Adipose tissue (tissue), 3 donors: Measurements from ENCODE around the gene RABEP1. TPM values are rescaled to one million over a fixed set of nuclear protein-coding genes. Genes with fewer than 3 reads are reported as not detected.
"Not testable (repeated sequence)": the region's sequence is repeated elsewhere in the genome, so short reads cannot be mapped to it uniquely, and the experiment has no call there.

Source experiments
- H3K27ac ChIP-seq: one replicate; pipeline ENCODE4 v1.5.1; 2013; ENCODE audit warnings: low read depth, low read length
- WGBS, 3 donors: extraction: QIAGEN DNeasy Blood & Tissue Kit; methylation state at CpG; one replicate each; pipeline ENCODE4 v1.1.7; 2013; 5-methylcytosine and 5-hydroxymethylcytosine counted together
- polyA plus RNA-seq, 3 donors: library from polyadenylated mRNA; stranded (reverse); fragments of 200-250 nt; gene quantifications; one replicate each; pipeline ENCODE4 v1.2.3, GENCODE V29; 2013
- donor health status: healthy with polysubstance abuse.
- donor health status: Bipolar disorder and iron deficiency.
- donor health status: healthy.

The RABEP1 gene
- polyA plus RNA-seq, 3 donors = 7.9 to 31.4 (median 23.8) TPM

DNA sequence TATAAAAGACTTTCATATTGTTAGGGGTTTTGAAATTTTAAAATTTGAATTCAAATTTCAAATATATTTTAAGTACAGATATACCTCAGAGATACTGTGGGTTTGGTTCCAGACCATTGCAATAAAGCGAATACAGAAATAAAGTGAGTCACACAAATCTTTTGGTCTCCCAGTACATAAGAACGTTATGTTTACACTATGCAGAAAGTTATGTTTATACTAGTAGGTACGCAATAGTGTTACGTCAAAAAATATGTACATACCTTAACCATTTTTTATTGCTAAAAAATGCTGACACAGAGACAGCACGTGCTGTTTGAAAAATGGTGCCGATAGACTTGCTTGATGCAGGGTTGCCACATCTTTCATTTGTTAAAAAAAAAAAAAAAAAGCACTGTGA lies 117.7 kb downstream of the RABEP1 start:
- no peak overlapping the region for H3K27ac ChIP-seq
- 87 to 94% (median 89%) methylated on average over 6 of the region's 6 CpGs for WGBS, 3 donors

DNA sequence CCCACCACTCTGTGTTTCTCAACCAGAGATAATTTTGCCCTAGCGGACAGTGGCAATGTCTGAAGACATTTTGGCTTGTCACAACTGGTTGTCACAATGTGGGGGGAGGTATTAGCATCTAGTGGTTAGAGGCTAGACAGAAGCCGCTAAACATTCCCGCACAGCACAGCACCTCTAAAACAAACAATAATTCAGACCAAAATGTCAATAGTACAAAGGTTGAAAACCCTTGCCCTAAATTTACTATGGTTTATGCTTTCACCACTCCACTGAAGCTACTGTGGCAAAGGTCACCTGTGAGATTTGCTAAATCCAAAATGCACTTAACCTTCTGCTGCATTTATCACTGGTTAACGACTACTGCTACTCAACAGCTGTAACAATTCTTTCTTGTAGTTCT lies 123.3 kb downstream of the RABEP1 start:
- H3K27ac ChIP-seq = no peak overlapping the region
- WGBS, 3 donors = 54 to 81% (median 80%) methylated on average over 4 of the region's 4 CpGs

DNA sequence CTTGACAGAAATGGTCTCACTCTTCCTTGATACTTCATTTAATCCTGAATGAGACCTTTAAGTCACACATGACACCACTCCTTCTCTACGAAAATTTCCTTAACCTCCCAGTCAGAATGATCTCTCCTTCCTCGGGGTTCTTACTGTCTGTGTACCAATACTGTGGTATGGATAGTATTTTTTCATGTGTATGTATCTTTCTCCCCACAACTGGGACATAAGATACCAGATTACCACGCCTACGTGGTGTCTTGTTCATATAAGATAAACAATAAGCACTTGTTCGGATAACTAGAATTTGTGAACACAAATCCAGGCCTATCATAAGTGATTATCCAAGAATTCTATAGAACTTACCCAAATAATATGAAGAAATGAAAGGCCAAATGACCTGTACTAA lies 126.1 kb downstream of the RABEP1 start:
- 83 to 90% (median 89%) methylated on average over 5 of the region's 5 CpGs for WGBS, 3 donors
- no peak overlapping the region for H3K27ac ChIP-seq

DNA sequence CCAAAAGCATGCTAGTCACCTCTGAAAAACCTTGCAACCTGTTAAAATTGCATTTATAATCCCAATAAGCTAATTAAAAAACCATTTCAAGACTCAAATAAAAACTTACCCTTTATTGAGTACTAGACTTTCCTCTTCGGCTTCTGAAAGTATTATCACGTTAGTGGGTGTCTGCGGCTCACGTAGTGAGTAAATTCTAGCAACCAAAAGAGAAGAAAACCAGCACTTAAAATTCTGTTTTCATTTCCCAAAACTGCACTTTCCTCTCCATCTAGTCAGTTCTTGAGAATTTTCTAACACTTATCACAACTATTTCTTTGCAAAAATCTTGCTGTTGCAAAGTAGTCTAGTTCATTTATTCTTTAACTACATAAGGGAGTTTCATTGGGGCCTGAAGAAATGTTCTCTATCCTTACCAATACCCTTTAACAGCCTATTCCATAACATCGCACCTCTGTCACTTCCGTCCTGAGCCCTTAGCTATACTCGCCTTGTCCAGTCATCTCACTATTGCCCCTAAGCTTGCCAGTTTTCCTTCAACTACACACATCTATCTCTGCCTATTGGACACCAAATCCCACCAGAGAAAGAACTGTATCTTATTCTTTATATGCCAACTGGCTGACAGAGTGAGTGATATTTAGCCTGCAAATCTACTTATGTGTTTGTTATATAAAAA lies 128.6 kb downstream of the RABEP1 start:
- H3K27ac ChIP-seq = no peak overlapping the region
- WGBS, 3 donors = 94 to 98% (median 96%) methylated on average over 7 of the region's 7 CpGs

DNA sequence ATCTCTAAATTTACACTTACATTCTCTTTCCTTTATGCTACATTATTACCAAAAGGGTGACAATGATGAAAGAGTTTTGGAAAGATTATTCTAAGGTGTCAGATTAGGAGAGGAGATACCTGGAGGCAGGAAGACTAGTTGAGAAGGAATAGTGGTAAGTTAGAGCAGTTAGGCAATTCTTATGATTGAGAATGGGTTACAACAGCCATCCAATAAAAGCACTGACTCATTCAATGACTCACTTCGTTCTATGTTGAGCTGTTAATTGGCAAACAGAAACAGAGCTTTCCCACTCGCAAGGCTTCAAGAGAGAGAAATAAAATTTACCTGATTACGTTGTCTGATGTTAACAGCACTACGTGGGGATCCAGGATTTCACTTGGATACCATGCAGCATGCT lies 131.6 kb downstream of the RABEP1 start:
- no peak overlapping the region for H3K27ac ChIP-seq
- WGBS, 3 donors = 63 to 84% (median 74%) methylated on average over 4 of the region's 4 CpGs

DNA sequence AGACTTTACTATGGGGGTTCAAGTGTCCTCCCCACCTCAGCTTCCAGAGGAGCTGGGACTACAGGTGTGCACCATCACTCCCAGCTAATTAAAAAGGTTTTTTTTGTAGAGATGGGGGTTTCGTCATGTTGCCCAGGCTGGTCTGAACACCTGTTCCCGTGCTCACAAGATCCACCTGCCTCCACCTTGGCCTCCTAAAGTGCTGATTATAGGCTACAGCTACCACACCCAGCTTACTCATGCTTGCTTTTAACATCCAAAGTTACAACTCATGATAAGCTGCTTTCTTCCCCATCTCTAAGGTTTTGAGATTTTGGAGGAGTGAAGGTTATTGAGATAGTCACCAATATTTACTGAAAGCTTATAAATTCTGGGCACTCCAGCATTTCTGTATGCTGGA lies 134.8 kb downstream of the RABEP1 start:
- 61 to 96% (median 86%) methylated on average over 2 of the region's 2 CpGs for WGBS, 3 donors
- no peak overlapping the region for H3K27ac ChIP-seq

DNA sequence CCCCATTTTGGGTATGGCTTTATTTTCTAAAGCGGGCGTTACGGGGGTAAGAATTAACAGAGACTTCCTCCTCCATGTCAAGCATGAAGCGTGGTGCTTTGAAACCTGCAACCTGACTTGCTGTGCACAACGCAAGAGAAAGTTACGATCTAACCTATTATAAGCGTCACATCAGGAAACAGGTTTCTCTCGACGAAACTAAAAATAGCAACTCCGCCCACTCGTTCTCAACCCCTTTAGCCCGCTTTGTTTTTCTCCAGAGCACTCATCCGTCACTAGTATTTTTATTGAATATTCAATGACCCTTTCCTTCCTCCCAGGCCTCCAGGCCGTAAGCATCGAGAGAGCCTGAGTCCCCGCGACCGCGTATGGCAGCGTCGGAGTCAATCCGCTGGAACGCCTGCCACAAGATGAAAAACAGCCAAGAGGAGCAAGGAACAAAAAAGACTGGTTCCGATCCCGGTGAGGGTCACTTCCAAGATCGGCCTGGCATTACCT lies 136.8 kb downstream of the RABEP1 start:
- no peak overlapping the region for H3K27ac ChIP-seq
- 0% methylated on average over 26 of the region's 26 CpGs for WGBS, 3 donors

DNA sequence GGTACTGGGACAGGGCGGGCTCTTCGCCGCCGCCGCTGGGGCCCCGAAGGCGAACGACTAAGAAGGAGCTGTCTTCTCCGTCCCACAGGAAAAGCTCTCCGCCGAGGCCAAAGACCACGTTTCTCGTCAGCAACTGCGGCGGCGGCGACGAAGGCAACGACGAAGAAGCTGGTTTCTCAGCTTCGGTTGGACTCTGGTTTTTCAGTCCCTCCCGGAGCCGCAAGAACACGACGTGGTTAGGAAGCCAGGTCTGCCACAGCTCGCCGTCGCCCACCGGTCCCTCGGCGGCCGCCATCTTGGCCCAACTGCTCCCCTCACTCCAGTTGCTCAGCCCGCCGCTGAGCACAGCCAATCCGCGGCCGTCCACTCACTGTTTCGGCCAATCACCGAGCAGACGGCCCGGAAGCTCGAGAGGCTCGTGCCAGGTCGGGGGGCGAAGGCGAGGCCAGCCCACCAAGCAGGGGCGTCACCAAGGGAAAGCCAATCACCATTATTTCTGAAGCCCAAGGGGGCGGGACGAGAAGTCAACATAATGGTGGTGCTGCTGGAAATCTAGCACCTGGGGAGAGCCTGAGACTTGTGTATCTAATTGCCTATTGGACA lies 137.4 kb downstream of the RABEP1 start, which contains the start of gene NUP88:
Gene NUP88, minus strand, starts transcription at position 307 of the 603 bp plus-strand sequence. Its CDS starts 12 bp downstream, at position 295.
- H3K27ac ChIP-seq = no peak within 1 kb of the TSS
- WGBS, 3 donors = 0 to 1% (median 1%) methylated on average over 49 of the region's 49 CpGs

DNA sequence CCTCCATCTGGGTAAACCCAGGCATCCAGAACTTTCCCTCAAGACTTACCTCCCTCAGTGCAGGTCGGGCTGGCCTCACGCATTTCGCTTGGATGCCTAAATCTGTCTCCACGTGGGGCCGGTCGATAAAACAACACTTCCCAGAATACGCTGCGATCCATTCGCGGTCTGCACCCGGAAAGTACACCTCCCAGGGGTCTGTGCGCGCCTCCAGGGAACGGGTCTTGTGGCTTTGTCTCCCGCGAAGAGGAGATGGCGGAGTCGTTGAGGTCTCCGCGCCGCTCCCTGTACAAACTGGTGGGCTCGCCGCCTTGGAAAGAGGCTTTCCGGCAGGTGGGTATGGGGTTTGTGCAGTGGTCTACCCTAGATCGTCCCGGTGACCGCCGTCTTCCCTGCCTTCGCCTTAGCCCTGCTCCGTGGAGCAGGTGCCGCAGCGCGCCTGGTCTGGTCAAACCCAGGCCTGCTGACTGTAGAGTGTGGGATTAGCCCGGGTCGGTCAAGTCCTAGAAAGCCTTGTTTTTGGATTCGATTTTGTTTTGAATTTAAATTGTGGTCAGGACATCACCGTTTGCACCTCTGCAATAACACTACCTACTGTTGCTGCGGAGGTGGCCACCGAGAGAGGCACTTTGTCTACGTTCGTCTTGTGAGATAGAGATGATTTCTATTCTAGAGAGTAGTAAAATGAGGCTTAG lies 138.0 kb downstream of the RABEP1 start, which contains the start of gene RPAIN:
Gene RPAIN, plus strand, starts transcription at position 224 of the 695 bp plus-strand sequence. Its CDS starts 29 bp downstream, at position 253.
- 0 to 1% (median 0%) methylated on average over 41 of the region's 41 CpGs for WGBS, 3 donors
- H3K27ac ChIP-seq = no peak within 1 kb of the TSS

DNA sequence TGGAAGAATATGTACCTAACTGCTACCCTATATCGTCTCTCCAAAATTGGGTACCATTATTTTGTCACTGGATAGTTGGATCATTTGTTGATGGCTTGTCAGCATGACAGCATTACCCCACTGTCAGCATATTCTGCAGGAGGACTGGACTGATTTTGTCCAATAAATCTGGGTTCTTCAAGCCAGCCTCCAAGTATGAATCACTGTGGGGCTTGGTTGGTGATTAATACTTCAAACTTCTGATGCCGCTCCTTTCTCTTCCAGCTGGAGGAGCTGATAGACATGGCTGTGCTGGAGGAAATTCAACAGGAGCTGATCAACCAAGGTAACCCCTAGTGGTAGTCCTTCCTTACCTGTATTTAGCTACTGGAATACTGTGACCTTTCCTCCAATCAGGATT lies 140.4 kb downstream of the RABEP1 start:
- WGBS, 3 donors = 89 to 98% (median 92%) methylated on average over 2 of the region's 2 CpGs
- H3K27ac ChIP-seq = no peak overlapping the region

DNA sequence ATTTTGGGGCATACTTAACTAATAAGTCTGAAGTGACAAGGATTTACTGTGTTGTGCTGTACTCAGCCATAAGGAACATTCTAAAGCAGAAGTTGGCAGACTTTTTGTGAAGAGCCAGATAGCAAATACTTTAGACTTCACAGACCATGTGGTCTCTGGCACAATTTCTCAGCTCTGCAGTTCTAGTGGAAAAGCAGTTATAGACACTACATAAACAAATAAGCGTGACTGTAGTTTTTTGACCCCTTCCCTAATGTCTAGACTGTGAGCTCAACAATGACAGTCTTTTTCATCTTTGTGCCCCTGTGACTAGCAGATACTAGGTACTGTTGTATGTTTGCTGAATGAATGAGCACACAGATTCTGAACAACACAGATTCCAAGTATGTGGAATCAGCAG lies 142.8 kb downstream of the RABEP1 start:
- 78 to 89% (median 88%) methylated on average over 1 of the region's 1 CpG for WGBS, 3 donors
- H3K27ac ChIP-seq = no peak overlapping the region

DNA sequence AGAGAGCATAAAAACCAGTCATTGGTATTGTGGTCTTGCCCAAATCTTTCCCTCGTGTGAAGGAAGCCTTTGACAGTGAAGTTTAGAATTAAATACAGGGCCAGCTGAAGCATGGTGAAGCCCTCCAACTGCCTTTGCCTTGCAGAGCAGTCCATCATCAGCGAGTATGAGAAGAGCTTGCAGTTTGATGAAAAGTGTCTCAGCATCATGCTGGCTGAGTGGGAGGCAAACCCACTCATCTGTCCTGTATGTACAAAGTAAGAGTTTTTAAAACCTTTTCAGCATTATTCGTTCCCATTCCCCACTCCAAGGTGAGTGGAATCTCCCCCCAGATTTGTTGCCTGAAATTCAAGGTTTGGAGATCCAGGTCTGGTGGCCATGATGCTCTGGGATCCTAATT lies 143.7 kb downstream of the RABEP1 start:
- 79 to 93% (median 90%) methylated on average over 3 of the region's 3 CpGs for WGBS, 3 donors
- no peak overlapping the region for H3K27ac ChIP-seq

DNA sequence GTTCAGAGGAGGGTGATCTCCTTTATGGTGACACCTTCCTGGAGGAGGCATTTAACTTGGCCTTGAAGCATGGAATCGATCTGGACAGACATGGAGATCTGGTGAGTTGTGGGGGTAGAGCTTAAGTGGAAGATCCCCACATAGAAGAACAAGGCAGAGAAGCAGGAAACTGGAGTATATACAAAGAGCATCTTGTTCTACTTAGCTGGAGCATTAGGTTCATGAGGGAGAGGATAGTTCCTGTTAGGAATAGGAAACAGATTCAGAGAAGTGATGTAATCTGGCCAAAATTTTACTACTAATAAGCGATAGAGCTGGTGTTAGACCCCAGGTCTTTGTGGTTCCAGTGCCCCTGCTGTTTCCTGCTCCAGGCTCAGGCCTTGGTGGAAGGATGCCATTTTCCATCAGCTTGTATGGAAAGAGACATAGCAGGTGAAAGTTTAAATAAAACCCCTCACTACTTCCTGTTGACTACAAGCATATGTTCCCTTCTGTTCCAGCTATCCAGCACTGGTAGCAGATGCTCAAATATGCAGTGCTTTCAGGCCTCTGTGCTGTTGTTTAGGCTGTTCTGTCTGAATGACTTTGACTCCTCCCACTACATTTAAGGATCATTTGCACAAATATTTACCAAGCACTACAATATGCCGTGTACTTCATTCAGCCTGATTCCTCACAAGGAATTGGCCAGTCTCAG lies 147.3 kb downstream of the RABEP1 start:
- no peak overlapping the region for H3K27ac ChIP-seq
- 63 to 76% (median 76%) methylated on average over 3 of the region's 3 CpGs for WGBS, 3 donors

DNA sequence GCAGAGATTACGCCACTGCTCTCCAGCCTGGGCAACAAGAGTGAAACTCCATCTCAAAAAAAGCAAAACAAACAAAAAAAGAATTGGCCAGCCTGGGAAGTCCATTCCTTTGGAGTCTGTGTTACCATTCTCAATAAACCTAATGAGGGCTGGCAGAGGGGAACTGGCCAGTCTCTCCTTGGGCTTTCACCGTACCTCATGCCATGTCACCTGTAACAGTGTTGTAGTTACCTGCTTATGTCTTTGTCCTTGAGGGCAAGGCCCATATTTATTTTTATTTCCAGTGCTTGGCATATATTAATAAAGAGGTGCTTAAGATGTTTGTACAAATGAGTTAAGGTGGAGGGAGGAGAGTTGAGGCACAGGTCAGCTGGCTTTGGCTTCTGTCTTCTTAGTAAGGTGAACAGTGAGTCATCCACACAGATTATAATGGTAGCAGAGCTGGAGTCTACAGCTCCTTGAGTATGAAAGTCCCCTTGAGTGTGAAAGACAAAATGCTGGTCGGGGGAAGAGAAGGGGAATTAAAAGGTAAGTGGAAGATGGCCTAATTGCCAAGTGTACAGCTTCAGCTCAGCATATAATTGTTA lies 148.4 kb downstream of the RABEP1 start:
- no peak overlapping the region for H3K27ac ChIP-seq
- WGBS, 3 donors = 89 to 96% (median 89%) methylated on average over 3 of the region's 3 CpGs

DNA sequence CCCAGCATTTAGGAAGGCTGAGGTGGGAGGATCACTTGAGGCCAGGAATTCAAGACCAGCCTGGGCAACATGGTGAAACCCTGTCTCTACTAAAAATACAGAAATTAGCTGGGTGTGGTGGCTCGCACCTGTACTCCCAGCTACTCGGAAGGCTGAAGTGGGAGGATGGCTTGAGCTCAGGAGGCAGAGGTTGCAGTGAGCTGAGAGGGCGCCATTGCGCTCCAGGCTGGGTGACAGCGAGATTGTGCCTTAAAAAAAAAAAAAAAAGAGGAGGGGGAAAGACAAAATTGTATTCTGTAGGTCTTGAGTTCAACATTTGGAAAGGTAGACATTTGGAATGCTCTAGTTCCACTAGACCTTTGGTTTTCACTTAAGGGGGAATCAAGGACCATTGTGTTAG lies 149.2 kb downstream of the RABEP1 start:
- WGBS, 3 donors = 81 to 86% (median 82%) methylated on average over 5 of the region's 5 CpGs
- H3K27ac ChIP-seq = not testable (repeated sequence)

DNA sequence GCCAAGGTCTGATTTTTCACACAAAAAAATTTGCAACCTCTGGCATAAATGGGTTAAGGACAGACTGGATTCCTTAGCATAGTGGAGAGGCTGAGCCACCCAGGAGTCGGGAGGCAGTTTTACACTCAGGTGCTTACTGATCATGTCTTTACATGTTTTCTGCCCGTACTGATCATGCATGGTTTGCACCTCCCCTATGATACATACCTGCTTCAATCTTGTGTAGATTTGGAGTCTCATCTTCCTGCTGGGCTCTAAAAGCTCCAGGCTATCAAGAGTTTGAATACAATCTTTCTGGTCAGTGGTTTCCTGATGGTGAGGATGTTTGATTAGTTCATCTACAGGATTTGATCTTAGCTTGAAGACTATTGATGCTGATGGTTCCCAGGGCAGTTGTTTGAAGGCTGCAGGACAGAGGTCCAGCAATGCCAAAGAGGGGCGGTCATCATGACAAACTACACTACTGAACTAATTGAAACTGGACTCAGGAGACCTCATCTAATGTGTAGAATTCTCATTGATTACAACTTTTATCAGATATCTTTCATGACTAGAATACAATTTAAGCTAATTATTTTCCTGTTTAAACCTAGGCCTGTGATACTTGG lies 150.0 kb downstream of the RABEP1 start:
- no peak overlapping the region for H3K27ac ChIP-seq
- WGBS, 3 donors = 68 to 84% (median 80%) methylated on average over 3 of the region's 3 CpGs

DNA sequence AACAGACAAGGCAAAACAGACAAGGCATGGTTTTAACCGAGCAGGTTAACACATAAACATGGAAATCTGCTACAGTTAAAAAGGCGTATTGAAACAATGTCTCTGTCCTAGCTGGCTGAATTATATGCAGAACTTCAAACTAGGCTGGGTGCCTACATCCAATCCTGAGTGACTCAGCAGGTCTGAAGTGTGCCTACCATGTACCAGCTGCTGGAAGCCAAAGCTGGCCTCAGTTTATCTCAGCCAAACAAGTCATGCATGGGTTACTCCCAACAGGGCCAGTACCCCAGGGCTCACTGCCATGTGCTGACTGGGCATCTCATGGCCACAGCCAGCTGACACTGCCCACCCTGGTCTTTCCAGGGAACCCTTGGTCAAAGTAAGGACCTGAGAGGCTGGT lies 152.9 kb downstream of the RABEP1 start:
- no peak overlapping the region for H3K27ac ChIP-seq
- WGBS, 3 donors = 92 to 98% (median 92%) methylated on average over 2 of the region's 2 CpGs
